ENCODE results near the gene SH3BP4.

SH3BP4 gene

DNA sequence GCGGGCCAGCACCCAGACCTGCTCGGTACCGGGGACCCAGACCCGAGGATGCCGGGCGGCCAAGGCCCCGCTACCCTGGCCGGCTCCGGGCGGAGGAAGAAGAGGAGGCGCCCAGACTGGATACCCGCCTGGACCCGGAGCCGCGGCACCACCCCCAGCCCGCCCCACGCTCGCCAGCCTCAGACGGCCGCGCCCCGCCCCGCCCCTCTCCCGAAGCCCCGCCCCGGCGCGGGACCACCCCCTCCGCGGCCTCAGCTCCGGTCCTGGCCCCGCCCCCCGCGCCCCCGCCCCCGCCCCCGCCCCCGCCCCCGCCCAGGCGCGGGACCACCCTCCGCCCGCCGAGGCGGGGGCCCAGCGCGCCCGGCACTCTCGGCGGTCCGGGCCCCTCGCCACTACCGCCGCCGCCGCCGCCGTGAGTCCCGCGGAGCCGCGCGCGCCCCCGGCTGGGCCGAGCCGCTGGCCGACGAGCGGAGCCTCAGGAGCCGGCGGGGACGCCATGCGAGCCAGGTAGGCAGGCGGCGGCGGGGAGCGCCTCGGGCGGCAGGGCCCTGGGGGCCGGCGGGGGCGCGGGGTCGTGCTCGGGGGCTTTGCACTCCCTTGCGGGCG is at the start of gene SH3BP4:
Gene SH3BP4 (plus strand): TSS at position 354 of the 606 bp plus-strand sequence. CDS start 82,986 bp downstream, outside the sequence.
- peak; percentile 9 for DNase-seq (ENCODE audit: low read depth)

DNA sequence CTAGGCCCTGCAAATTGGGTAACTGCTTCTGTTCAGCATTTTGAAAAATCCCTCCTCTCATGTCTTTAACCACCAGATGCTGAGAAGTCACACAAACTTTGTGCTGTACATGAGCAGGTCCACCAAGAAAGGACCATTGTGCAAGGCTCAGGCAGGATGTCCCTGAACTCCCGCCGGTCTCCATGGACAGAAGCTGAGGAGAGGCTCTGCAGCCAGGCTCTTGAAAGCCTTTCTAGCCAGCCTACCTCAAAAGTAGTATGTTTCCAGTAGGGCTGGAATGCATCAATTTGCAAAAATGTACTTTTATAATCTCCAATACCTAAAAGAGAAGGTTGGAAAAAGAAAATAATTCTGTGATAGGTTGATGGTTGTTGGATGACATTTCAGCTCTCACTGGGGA is 47.0 kb upstream of the SH3BP4 start:
- no peak for DNase-seq (ENCODE audit: low read depth)

GRCh38 chr2:234905547-234906265 is 46.1 kb upstream of the SH3BP4 start:
- DNase-seq (ENCODE audit: low read depth) = no peak

DNA sequence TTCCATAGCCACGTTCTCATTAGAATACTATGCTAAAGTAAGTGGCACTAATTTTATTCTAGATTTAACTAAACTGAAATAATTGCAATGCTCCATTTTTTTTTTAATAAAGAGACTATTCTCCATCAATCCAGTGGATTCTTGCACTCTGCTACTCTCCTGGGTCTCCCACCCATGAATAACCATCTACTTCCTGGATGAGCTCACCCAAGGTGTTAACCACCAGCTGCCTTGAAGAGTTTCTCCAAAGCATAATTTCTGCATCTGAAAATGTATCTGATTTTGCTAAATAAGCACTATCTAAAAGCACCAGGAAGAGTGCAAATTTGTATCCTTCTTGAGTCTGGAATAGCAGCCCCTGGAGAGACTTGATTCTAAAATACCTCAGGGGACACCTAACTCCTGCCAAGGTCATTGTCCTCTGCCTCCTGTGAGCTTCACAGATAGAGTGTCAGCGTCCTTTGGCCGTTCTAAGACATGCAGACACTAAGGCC is 41.6 kb upstream of the SH3BP4 start:
- DNase-seq (ENCODE audit: low read depth) = no peak

DNA sequence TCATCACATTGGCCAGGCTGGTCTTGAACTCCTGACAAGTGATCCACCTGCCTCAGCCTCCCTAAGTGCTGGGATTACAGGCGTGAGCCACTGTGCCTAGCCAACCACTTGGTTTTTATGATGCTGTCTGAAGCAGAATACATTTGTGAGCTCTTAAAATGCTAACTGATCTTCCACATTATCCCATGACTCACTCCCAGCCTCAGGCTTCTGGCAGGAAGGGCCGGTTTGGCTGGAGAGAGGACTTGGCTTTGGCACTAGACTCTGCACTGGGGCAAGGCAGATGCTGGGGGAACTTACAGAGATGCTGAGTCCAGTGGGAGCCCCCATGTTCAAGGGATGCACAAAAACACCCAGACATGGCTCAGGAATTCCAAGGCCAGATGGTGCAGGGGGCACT is 40.5 kb upstream of the SH3BP4 start:
- no peak for DNase-seq (ENCODE audit: low read depth)

GRCh38 chr2:234912437-234912836 is 39.4 kb upstream of the SH3BP4 start:
- DNase-seq (ENCODE audit: low read depth) = no peak

GRCh38 chr2:234913208-234913626 is 38.6 kb upstream of the SH3BP4 start:
- DNase-seq (ENCODE audit: low read depth) = no peak

GRCh38 chr2:234914371-234915154 is 37.3 kb upstream of the SH3BP4 start:
- DNase-seq (ENCODE audit: low read depth) = no peak

GRCh38 chr2:234916674-234917073 is 35.1 kb upstream of the SH3BP4 start:
- no peak for DNase-seq (ENCODE audit: low read depth)

DNA sequence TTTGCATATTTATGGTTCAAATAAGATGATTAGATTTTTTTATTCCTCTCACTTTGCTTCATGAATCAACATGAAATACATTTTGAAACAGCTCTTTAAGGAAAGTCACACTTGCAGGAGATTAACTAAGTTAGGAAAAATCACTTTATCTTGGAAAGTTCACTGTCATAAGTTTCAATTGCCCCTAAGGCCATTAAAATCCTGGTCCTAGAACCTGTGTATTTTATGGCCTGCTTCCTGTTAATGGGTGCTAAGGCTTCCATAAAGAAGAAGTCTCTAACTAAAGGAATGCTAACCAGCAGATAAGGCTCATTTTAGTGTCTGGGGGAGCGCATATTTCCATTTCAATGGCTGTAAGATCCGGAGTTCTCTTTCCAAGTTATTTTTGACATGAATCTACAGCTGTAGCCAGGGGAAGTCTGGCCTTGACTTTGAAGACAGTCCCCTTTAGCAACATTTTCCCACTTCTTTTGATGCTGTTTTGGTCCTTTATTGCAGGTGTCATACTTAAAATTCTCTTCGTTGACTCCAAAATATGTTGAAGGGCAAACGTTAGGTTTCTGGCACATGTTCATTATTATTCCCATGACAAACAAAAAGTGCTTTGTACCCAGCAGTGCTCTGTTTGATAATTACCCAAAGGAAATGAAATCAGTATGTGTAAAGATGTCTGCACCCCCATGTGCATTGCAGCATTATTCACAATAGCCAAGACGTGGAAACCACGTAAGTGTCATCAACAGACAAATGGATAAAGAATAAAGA is 34.4 kb upstream of the SH3BP4 start:
- no peak for DNase-seq (ENCODE audit: low read depth)

GRCh38 chr2:234919711-234920110 is 32.1 kb upstream of the SH3BP4 start:
- no peak for DNase-seq (ENCODE audit: low read depth)

DNA sequence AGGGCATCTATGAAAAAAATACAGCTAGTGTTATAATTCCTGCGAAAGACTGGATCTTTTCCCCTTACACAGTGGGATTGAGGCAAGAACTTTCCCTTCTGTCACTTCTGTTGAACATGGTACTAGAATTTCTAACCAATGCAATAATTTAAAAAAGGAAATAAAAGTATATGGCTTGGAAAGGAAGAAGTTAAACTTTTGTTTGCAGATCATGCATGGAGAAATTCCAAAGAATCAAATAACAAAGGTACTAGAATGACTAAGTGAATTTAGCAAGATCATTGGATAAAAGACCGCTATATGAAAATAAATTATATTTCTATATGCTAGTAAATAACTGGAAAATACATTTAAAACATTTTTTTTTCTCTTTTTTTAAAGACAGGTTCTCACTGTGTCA is 31.0 kb upstream of the SH3BP4 start:
- no peak for DNase-seq (ENCODE audit: low read depth)

- no peak for DNase-seq (ENCODE audit: low read depth)
Measured at GRCh38 chr2:234929002-234929401, 22.8 kb upstream of the SH3BP4 start.

GRCh38 chr2:234930397-234930796 is 21.4 kb upstream of the SH3BP4 start:
- DNase-seq (ENCODE audit: low read depth) = no peak

DNA sequence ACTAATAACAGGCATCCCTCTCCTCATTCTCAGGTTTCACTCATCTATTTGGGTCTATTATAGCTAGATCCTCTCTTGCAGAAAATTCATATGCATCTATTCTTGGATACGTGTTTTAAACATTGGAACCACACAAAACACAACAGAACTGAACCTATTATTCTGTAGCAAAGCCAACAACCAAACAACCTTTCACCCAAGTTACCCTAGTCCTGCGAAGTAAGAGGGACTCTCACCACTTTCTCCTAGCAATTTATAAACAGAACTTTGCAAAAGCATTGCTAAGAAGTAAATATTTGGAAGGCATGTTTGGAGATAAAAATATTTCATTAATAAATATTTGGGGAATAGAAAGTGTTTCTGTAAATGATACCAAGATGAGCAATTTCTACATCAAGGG is 20.4 kb upstream of the SH3BP4 start:
- DNase-seq (ENCODE audit: low read depth) = no peak

DNA sequence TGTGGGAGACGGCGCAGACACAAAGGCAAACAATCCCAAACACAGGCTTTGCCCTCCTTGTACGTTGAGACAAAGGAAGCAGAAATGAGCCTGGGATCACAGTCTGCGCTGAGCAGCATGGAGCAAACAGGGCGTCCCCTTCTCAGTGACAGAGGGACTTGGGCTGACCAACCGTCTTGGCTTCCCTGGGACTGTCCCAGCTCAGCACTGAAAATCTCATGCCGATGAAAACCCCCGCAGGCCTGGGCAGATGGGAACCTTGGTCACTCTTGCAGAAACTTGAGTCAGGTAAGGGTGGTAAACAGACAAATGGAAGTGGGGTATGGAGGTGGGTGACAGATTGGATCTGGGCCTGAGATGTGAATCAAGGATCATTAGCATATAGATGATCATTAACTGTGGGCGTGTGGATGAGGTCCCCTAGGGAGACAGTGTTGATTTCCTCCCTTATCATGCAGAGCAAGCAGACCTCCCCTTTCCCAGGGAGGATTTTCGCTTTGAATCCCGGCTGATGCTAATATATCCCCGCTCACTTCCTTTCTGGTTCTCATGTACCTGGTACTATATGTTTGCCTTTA is 19.1 kb upstream of the SH3BP4 start:
- DNase-seq (ENCODE audit: low read depth) = no peak

- DNase-seq (ENCODE audit: low read depth) = no peak
Measured at GRCh38 chr2:234935311-234935710, 16.5 kb upstream of the SH3BP4 start.

- no peak for DNase-seq (ENCODE audit: low read depth)
Measured at GRCh38 chr2:234939576-234939975, 12.2 kb upstream of the SH3BP4 start.

GRCh38 chr2:234939996-234940395 is 11.8 kb upstream of the SH3BP4 start:
- DNase-seq (ENCODE audit: low read depth) = no peak

DNA sequence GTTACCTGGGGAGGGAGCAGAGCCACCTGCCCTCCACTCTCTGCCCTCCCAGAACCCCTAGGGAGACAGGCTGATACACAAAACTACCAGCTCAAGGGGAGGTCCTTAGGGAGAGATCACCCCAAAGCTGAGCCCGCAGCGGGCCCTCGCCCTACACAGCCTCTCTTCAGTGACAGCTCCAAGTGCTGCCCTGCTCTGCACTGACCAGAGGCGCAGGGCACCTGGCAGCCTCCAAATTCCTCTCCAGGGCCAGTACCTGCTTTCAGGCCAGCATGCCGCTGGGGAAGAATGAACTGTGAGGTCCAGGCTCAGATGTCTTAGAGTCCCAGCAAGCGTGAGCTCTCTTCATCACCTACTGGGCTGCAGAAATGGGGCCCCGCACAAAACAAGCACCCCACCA is 11.3 kb upstream of the SH3BP4 start:
- DNase-seq (ENCODE audit: low read depth) = no peak

GRCh38 chr2:234945339-234945873 is 6.4 kb upstream of the SH3BP4 start:
- DNase-seq (ENCODE audit: low read depth) = no peak

GRCh38 chr2:234947556-234947955 is 4.3 kb upstream of the SH3BP4 start:
- DNase-seq (ENCODE audit: low read depth) = no peak
